Mesendoderm (in vitro differentiated cells): ENCODE data around the gene JAZF1.

ENCODE experiments used
- DNase-seq: peaks from one replicate; pipeline ENCODE4 v3.0.0; 2013
- H2AK5ac ChIP-seq: 2 replicates; pipeline ENCODE4 v1.6.1; 2013; ENCODE audit warnings: low read length, inconsistent platforms
- H2BK120ac ChIP-seq: 2 replicates; pipeline ENCODE4 v1.6.1; 2013; ENCODE audit warnings: low read depth, mild to moderate bottlenecking, low read length, moderate library complexity, mixed read lengths
- H2BK15ac ChIP-seq: replicated peaks from 2 replicates; pipeline ENCODE4 v1.6.1; 2013; ENCODE audit warnings: low read depth, mild to moderate bottlenecking, moderate library complexity
- H2BK5ac ChIP-seq: 2 replicates; pipeline ENCODE4 v1.6.1; 2013; ENCODE audit warnings: low read length, inconsistent platforms
- H3K18ac ChIP-seq: 2 replicates; pipeline ENCODE4 v1.6.1; 2013; ENCODE audit warnings: mild to moderate bottlenecking, low read length, mixed read lengths
- H3K23ac ChIP-seq: one replicate; pipeline ENCODE4 v1.6.1; 2013; ENCODE audit warnings: low read length
- H3K27ac ChIP-seq: 2 replicates; pipeline ENCODE4 v1.5.1; 2013; ENCODE audit warnings: low read depth, mild to moderate bottlenecking, inconsistent platforms, low read length, moderate library complexity
- H3K27me3 ChIP-seq: 2 replicates; pipeline ENCODE4 v1.6.1; 2013; ENCODE audit warnings: low read length, control low read depth, mild to moderate bottlenecking, inconsistent platforms; ENCODE audit not compliant: insufficient read depth, poor library complexity
- H3K36me3 ChIP-seq: 2 replicates; pipeline ENCODE4 v1.6.1; 2013; ENCODE audit warnings: low read length, inconsistent platforms; ENCODE audit not compliant: control insufficient read depth, insufficient read depth
- H3K4ac ChIP-seq: one replicate; pipeline ENCODE4 v1.6.1; 2013; ENCODE audit warnings: low read depth, mild to moderate bottlenecking, low read length, moderate library complexity
- H3K4me1 ChIP-seq: 2 replicates; pipeline ENCODE4 v1.6.1; 2013; ENCODE audit warnings: low read depth, low read length, inconsistent platforms; ENCODE audit not compliant: control insufficient read depth
- H3K4me2 ChIP-seq: 2 replicates; pipeline ENCODE4 v1.6.1; 2013; ENCODE audit warnings: low read length
- H3K4me3 ChIP-seq: 2 replicates; pipeline ENCODE4 v1.5.1; 2013; ENCODE audit warnings: mild to moderate bottlenecking, low read length
- H3K56ac ChIP-seq: one replicate; pipeline ENCODE4 v1.6.1; 2013; ENCODE audit warnings: low read length
- H3K79me1 ChIP-seq: 2 replicates; pipeline ENCODE4 v1.6.1; 2013; ENCODE audit warnings: low read length, inconsistent platforms
- H3K79me2 ChIP-seq: 2 replicates; pipeline ENCODE4 v1.6.1; 2013; ENCODE audit warnings: mild to moderate bottlenecking, low read length; ENCODE audit not compliant: control insufficient read depth, insufficient read depth
- H3K9ac ChIP-seq: 2 replicates; pipeline ENCODE4 v1.6.1; 2013; ENCODE audit warnings: low read length, inconsistent platforms
- H4K5ac ChIP-seq: one replicate; pipeline ENCODE4 v1.6.1; 2013; ENCODE audit warnings: low read length
- H4K8ac ChIP-seq: one replicate; pipeline ENCODE4 v1.6.1; 2013; ENCODE audit warnings: low read depth, mild to moderate bottlenecking, control low read depth, low read length, moderate library complexity
- WGBS: extraction: QIAGEN DNeasy Blood & Tissue Kit; methylation state at CpG from one replicate; pipeline ENCODE4 v1.1.7; 2013; ENCODE audit warnings: low lambda C conversion rate, missing lambda C conversion rate; ENCODE audit not compliant: insufficient coverage; ENCODE audit errors: extremely low coverage; 5-methylcytosine and 5-hydroxymethylcytosine counted together

The JAZF1 gene

DNA sequence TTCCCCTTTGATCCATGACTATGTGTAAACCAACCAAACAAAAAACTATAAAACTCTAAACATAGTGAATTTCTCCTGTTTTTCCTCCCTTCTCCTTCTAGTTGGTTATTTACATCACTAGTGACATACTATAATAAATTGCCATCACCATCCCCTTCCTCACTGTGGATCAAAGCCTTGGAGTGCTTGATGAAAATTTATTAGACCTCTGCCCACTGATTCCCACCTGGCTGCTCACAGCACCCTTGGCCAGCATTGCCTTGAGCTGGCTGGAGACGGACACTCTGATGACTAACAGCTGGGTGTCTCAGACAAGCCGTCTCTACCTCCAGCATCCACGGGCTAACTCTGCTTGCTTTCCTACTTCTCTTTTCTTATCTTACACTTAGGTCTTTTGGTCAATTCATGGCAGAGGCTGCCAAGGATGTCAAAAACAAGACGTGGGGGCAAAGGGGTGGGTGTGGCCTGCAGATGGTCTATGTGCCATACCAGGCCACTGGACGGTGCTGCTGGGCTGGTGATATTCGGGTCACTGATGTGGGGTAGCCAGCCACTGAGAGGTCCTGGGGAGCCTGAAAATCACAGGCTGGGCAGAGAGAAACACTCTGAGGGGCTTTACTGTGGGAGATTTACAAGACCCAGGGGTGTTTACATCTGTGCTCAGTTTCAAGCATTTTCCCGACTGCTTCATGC is 232.9 kb downstream of the JAZF1 start:
- Histone ChIP-seq H4K5ac (no peak overlapping the region), H3K18ac (no peak overlapping the region), H3K4me3 (no peak overlapping the region), H3K4me2 (no peak overlapping the region), H3K9ac (no peak overlapping the region), H2BK15ac (no peak overlapping the region), H3K4me1 (no peaks in the 10 kb centered on the region), H2BK5ac (no peak overlapping the region), H3K36me3 (no peaks in the 10 kb centered on the region), H2BK120ac (no peak overlapping the region), H3K79me1 (no peaks in the 10 kb centered on the region), H4K8ac (no peak overlapping the region), H3K56ac (no peak overlapping the region), H3K23ac (no peak overlapping the region), H3K4ac (no peak overlapping the region), H3K27me3 (no peaks in the 10 kb centered on the region), H3K27ac (no peak overlapping the region), H2AK5ac (no peak overlapping the region), H3K79me2 (no peaks in the 10 kb centered on the region)
- no peak for DNase-seq
- WGBS = no CpG with 5 or more reads among the region's 7 CpGs

- Histone ChIP-seq H3K79me2 (no peaks in the 10 kb centered on the region), H2BK15ac (no peak overlapping the region), H2BK5ac (no peak overlapping the region), H3K23ac (no peak overlapping the region), H3K4me3 (no peak overlapping the region), H3K18ac (no peak overlapping the region), H4K5ac (no peak overlapping the region), H2AK5ac (no peak overlapping the region), H4K8ac (no peak overlapping the region), H3K27ac (no peak overlapping the region), H3K9ac (no peak overlapping the region), H3K27me3 (no peaks in the 10 kb centered on the region), H3K56ac (no peak overlapping the region), H3K79me1 (no peaks in the 10 kb centered on the region), H3K4me1 (peaks cover 3% of the 10 kb centered on the region), H3K4me2 (no peak overlapping the region), H3K4ac (no peak overlapping the region), H2BK120ac (no peak overlapping the region), H3K36me3 (no peaks in the 10 kb centered on the region)
- WGBS = no CpG with 5 or more reads among the region's 2 CpGs
- DNase-seq = no peak
Observed at GRCh38 chr7:27946351-27946750, 234.2 kb downstream of the JAZF1 start.

DNA sequence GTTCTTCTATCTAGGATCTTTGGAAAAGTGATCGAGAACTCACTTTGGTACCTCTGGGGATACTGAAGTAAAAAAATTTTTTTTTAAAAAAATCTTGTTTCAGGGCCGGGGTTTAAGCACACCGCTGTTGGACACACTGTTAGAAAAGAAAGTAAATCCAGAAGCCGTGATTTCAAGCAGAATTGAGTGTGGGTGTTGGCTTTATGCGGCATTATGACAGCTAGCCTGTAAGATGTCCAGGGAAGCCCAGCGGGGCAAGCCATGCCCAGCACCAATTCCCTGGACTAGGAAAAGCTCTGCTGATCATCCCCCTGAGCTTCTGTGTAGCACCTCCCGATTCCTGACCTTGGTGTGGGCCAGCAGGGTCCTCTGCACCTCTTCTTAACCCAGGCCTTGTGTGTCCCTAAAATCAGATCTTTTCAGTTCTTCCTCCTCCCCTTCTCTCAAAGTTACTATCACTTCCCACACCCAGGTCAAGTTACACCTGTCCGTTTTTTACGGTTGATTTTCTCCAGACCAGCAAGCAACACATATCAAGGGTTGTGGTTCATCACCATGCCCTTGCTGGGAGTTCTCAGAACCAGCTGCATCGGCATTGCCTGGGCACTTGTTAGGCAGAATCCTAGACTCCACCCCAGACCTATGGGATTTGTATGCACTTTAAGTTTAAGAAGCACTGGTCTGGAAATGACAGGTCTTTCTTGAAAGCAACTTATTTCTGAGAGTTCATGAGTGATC is 235.4 kb downstream of the JAZF1 start:
- Histone ChIP-seq H3K27ac (no peak overlapping the region), H3K4ac (no peak overlapping the region), H3K56ac (no peak overlapping the region), H2BK120ac (no peak overlapping the region), H3K36me3 (no peaks in the 10 kb centered on the region), H2AK5ac (no peak overlapping the region), H4K8ac (no peak overlapping the region), H2BK5ac (no peak overlapping the region), H3K4me3 (no peak overlapping the region), H3K23ac (no peak overlapping the region), H3K79me1 (no peaks in the 10 kb centered on the region), H3K4me1 (peaks cover 3% of the 10 kb centered on the region), H2BK15ac (no peak overlapping the region), H3K27me3 (no peaks in the 10 kb centered on the region), H3K79me2 (no peaks in the 10 kb centered on the region), H3K4me2 (no peak overlapping the region), H4K5ac (no peak overlapping the region), H3K9ac (no peak overlapping the region), H3K18ac (no peak overlapping the region)
- DNase-seq = no peak
- no CpG with 5 or more reads among the region's 10 CpGs for WGBS

- H3K79me2 ChIP-seq = no peaks in the 10 kb centered on the region
- no peak overlapping the region for H2AK5ac ChIP-seq
- no CpG with 5 or more reads among the region's 6 CpGs for WGBS
- H4K8ac ChIP-seq = no peak overlapping the region
- no peak overlapping the region for H3K23ac ChIP-seq
- DNase-seq = no peak
- H3K18ac ChIP-seq = no peak overlapping the region
- no peak overlapping the region for H3K4me3 ChIP-seq
- no peak overlapping the region for H4K5ac ChIP-seq
- no peak overlapping the region for H3K4ac ChIP-seq
- H3K27ac ChIP-seq = no peak overlapping the region
- H3K27me3 ChIP-seq = no peaks in the 10 kb centered on the region
- H3K4me1 ChIP-seq = peaks cover 3% of the 10 kb centered on the region
- H3K4me2 ChIP-seq = no peak overlapping the region
- H2BK15ac ChIP-seq = no peak overlapping the region
- no peak overlapping the region for H3K56ac ChIP-seq
- H2BK120ac ChIP-seq = no peak overlapping the region
- H3K36me3 ChIP-seq = no peaks in the 10 kb centered on the region
- H3K79me1 ChIP-seq = no peaks in the 10 kb centered on the region
- H2BK5ac ChIP-seq = no peak overlapping the region
- no peak overlapping the region for H3K9ac ChIP-seq
Observed at GRCh38 chr7:27944643-27945042, 236.0 kb downstream of the JAZF1 start.

GRCh38 chr7:27943241-27943640 is 237.4 kb downstream of the JAZF1 start:
- no peak overlapping the region for H3K18ac ChIP-seq
- no peak overlapping the region for H3K9ac ChIP-seq
- no peaks in the 10 kb centered on the region for H3K36me3 ChIP-seq
- H3K79me2 ChIP-seq = no peaks in the 10 kb centered on the region
- H2BK120ac ChIP-seq = no peak overlapping the region
- no CpG with 5 or more reads among the region's 14 CpGs for whole genome bisulfite sequencing
- no peak overlapping the region for H2AK5ac ChIP-seq
- no peak overlapping the region for H3K4me3 ChIP-seq
- no peak overlapping the region for H3K23ac ChIP-seq
- H4K8ac ChIP-seq = no peak overlapping the region
- H2BK15ac ChIP-seq = no peak overlapping the region
- H3K4ac ChIP-seq = no peak overlapping the region
- H3K4me2 ChIP-seq = no peak overlapping the region
- peaks cover 3% of the 10 kb centered on the region for H3K4me1 ChIP-seq
- no peak overlapping the region for H3K56ac ChIP-seq
- H4K5ac ChIP-seq = no peak overlapping the region
- no peak overlapping the region for H3K27ac ChIP-seq
- H3K79me1 ChIP-seq = no peaks in the 10 kb centered on the region
- H3K27me3 ChIP-seq = no peaks in the 10 kb centered on the region
- no peak overlapping the region for H2BK5ac ChIP-seq
- DNase-seq = no peak
